Measurements from ENCODE around the gene TMEM62. TPM values are rescaled to one million over a fixed set of nuclear protein-coding genes. Genes with fewer than 3 reads are reported as not detected.
A peak's percentile ranks its signal among the peaks of the same experiment; 100 is the strongest.

The TMEM62 gene
- total RNA-seq, 2 experiments from 2014 or later: 24.2 to 27.4 TPM

DNA sequence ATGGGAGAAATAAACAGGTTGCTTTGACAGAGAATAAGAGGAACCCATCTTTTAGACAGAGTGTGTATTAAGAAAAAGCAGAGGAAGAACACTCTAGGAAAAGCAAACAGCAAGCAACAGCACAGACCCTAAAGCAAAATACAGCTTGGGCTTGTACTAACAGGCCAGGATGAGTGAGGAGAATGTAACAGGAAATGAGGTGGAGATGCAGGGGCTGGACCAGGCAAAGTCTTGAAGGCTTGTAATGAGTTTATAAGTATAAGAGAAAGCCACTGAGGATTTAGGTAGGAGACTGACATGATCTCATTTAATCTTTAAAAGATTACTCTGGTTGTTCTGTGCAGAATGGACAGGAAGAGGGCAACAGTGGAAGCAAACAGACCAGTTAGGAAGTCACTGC lies 32.4 kb upstream of the TMEM62 start:
- H3K27ac ChIP-seq (ENCODE audit: low read depth, low read length, poor library complexity, severe bottlenecking): no peak overlapping the region
- no peak overlapping the region for H2AFZ ChIP-seq (ENCODE audit: low read length)
- POLR2A ChIA-PET: no interaction called here
- no TSS peak for BruUV-seq (replicated peaks)
- H3K9me3 ChIP-seq (ENCODE audit: low read length): no peaks in the 10 kb centered on the region
- CTCF ChIA-PET (ENCODE audit: unreplicated experiment): no interaction called here
- no peak overlapping the region for H3K4me3 ChIP-seq (ENCODE audit: low read depth, low read length, poor library complexity, severe bottlenecking)
- no peak for TF ChIP-seq EZH2phosphoT487 (IDR thresholded peaks at IDR 0.05; ENCODE audit: borderline replicate concordance, low read depth, low read length)
- TF ChIP-seq, protein P1, sequence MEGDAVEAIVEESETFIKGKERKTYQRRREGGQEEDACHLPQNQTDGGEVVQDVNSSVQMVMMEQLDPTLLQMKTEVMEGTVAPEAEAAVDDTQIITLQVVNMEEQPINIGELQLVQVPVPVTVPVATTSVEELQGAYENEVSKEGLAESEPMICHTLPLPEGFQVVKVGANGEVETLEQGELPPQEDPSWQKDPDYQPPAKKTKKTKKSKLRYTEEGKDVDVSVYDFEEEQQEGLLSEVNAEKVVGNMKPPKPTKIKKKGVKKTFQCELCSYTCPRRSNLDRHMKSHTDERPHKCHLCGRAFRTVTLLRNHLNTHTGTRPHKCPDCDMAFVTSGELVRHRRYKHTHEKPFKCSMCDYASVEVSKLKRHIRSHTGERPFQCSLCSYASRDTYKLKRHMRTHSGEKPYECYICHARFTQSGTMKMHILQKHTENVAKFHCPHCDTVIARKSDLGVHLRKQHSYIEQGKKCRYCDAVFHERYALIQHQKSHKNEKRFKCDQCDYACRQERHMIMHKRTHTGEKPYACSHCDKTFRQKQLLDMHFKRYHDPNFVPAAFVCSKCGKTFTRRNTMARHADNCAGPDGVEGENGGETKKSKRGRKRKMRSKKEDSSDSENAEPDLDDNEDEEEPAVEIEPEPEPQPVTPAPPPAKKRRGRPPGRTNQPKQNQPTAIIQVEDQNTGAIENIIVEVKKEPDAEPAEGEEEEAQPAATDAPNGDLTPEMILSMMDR (conservative IDR thresholded peaks at IDR 0.05; ENCODE audit: low read length): no peak
- no peak overlapping the region for H3K4me2 ChIP-seq (ENCODE audit: low read length)
- H3K79me2 ChIP-seq (ENCODE audit: insufficient read depth, low read depth, low read length): peaks cover 67% of the 10 kb centered on the region
- 0 out of 2 replicates have a peak, but pooled peaks cover 5% of the 10 kb centered on the region for H4K20me1 ChIP-seq (ENCODE audit: insufficient read depth, low read length)
- no peak for DNase-seq (ENCODE audit: low spot score)
- H3K36me3 ChIP-seq (ENCODE audit: insufficient read depth, low read length): peaks cover 72% of the 10 kb centered on the region
- no peaks in the 10 kb centered on the region for H3K9me2 ChIP-seq (ENCODE audit: insufficient read depth, low read length)
- H3K4me1 ChIP-seq (ENCODE audit: insufficient read depth, low read length, poor library complexity, severe bottlenecking): peaks cover 14% of the 10 kb centered on the region
- intact Hi-C loops (cut with micrococcal nuclease; ENCODE audit: unreplicated experiment): no loop called here

DNA sequence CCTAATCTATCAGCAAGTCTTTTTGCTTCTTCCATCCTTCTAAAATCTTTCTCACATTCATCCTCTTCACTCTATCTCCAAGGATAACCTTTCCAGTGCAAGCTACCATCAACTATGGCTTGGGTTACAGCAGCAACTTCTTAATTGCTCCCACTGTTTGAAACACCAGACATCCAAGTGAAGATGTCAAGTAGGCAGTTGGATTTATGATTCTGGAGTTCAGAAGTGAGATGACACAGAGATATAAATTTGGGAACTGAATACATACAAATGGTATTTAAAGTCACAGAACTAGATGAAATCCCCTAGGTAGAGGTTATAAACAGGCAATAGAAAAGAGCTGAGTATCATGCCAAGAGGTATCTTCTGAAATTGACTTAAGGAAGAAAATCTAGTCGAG lies 31.2 kb upstream of the TMEM62 start:
- POLR2A ChIA-PET: interaction anchor here (0.5 to 0.7 kb wide), 2 partner anchors 13 to 16 kb away, joined by 3 to 7 read pairs; no protein-coding TSS in a partner anchor
- peaks cover 20% of the 10 kb centered on the region for H3K4me1 ChIP-seq (ENCODE audit: insufficient read depth, low read length, poor library complexity, severe bottlenecking)

GRCh38 chr15:43103907-43104306 lies 29.5 kb upstream of the TMEM62 start:
- intact Hi-C loops (cut with micrococcal nuclease; ENCODE audit: unreplicated experiment): no loop called here

More for the DNA sequence above, 31.2 kb upstream of the TMEM62 start:
- Histone ChIP-seq H3K9me2 (ENCODE audit: insufficient read depth, low read length) (no peaks in the 10 kb centered on the region), H3K36me3 (ENCODE audit: insufficient read depth, low read length) (peaks cover 64% of the 10 kb centered on the region), H3K4me2 (ENCODE audit: low read length) (no peak overlapping the region), H3K27ac (ENCODE audit: low read depth, low read length, poor library complexity, severe bottlenecking) (no peak overlapping the region), H2AFZ (ENCODE audit: low read length) (no peak overlapping the region), H3K9me3 (ENCODE audit: low read length) (no peaks in the 10 kb centered on the region), H3K4me3 (ENCODE audit: low read depth, low read length, poor library complexity, severe bottlenecking) (no peak overlapping the region), H4K20me1 (ENCODE audit: insufficient read depth, low read length) (0 out of 2 replicates have a peak, but pooled peaks cover 5% of the 10 kb centered on the region), H3K79me2 (ENCODE audit: insufficient read depth, low read depth, low read length) (peaks cover 65% of the 10 kb centered on the region)
- BruUV-seq (replicated peaks): no TSS peak
- DNase-seq (ENCODE audit: low spot score): no peak
- TF ChIP-seq, protein P1 (conservative IDR thresholded peaks at IDR 0.05; ENCODE audit: low read length): no peak
- TF ChIP-seq EZH2phosphoT487 (IDR thresholded peaks at IDR 0.05; ENCODE audit: borderline replicate concordance, low read depth, low read length): no peak
- CTCF ChIA-PET (ENCODE audit: unreplicated experiment): no interaction called here
- intact Hi-C loops (cut with micrococcal nuclease; ENCODE audit: unreplicated experiment): no loop called here

More at GRCh38 chr15:43103907-43104306, 29.5 kb upstream of the TMEM62 start:
- Histone ChIP-seq H4K20me1 (ENCODE audit: insufficient read depth, low read length) (0 out of 2 replicates have a peak, but pooled peaks cover 5% of the 10 kb centered on the region), H3K79me2 (ENCODE audit: insufficient read depth, low read depth, low read length) (peaks cover 61% of the 10 kb centered on the region), H3K36me3 (ENCODE audit: insufficient read depth, low read length) (peaks cover 52% of the 10 kb centered on the region), H3K27ac (ENCODE audit: low read depth, low read length, poor library complexity, severe bottlenecking) (no peak overlapping the region), H3K4me1 (ENCODE audit: insufficient read depth, low read length, poor library complexity, severe bottlenecking) (peaks cover 20% of the 10 kb centered on the region), H3K9me3 (ENCODE audit: low read length) (no peaks in the 10 kb centered on the region), H3K4me3 (ENCODE audit: low read depth, low read length, poor library complexity, severe bottlenecking) (peak overlapping the region; percentile 91), H3K4me2 (ENCODE audit: low read length) (peak overlapping the region; percentile 84), H2AFZ (ENCODE audit: low read length) (no peak overlapping the region), H3K9me2 (ENCODE audit: insufficient read depth, low read length) (no peaks in the 10 kb centered on the region)
- TF ChIP-seq EZH2phosphoT487 (IDR thresholded peaks at IDR 0.05; ENCODE audit: borderline replicate concordance, low read depth, low read length): no peak
- TF ChIP-seq, protein P1 (conservative IDR thresholded peaks at IDR 0.05; ENCODE audit: low read length): no peak
- CTCF ChIA-PET (ENCODE audit: unreplicated experiment): no interaction called here
- BruUV-seq (replicated peaks): no TSS peak
- POLR2A ChIA-PET: interaction anchor here (0.6 to 1.1 kb wide), 3 partner anchors 8 to 143 kb away, joined by 3 to 5 read pairs (median 4); no protein-coding TSS in a partner anchor
- DNase-seq (ENCODE audit: low spot score): no peak
